ENCODE results near the gene ZFP1.
"Not testable (repeated sequence)": the region's sequence is repeated elsewhere in the genome, so short reads cannot be mapped to it uniquely, and the experiment has no call there.

ZFP1 gene

DNA sequence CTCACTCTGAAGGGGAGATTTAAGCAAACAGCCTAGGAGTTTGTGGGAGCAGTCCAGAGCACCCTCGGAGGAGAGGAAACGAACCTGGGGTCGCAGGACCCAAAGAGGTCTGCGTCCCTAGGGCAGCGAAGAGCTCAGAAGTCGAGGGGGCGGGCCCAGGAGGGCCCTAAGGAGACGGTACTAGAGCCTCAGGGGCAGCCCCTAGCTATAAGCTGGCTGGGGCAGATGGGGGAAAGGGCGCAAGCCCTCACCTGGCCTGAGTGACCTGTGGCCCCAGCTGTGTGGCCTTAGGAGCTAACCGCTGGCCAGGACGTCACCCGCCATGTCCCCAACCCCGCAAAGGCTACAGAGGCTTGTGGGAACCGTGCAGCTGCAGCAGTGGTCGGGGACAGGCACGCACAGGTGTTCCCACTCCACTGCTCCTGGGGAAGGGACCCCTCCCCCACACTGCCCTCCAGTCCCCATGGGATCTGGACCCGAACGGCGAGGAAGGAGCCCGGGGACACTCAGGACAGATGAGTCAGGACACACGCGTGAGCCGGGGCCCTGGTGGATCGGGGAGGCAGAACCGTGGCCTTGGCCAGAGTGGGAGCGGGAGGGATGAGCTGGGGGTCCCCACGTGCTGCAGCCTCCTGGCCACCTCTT is 60.7 kb downstream of the ZFP1 start:
- Histone ChIP-seq H3K27ac (ENCODE audit: low read length) (no peak overlapping the region), H3K4me1 (ENCODE audit: insufficient read depth, low read length) (no peaks in the 10 kb centered on the region), H3K27me3 (ENCODE audit: insufficient read depth, low read length) (no peaks in the 10 kb centered on the region), H3K9ac (ENCODE audit: low read depth, low read length) (no peak overlapping the region), H3K9me3 (ENCODE audit: insufficient read depth, low read depth, low read length) (no peaks in the 10 kb centered on the region), H3K4me3 (ENCODE audit: low read length) (no peak overlapping the region), H3K36me3 (ENCODE audit: insufficient read depth, low read depth, low read length) (no peaks in the 10 kb centered on the region)

DNA sequence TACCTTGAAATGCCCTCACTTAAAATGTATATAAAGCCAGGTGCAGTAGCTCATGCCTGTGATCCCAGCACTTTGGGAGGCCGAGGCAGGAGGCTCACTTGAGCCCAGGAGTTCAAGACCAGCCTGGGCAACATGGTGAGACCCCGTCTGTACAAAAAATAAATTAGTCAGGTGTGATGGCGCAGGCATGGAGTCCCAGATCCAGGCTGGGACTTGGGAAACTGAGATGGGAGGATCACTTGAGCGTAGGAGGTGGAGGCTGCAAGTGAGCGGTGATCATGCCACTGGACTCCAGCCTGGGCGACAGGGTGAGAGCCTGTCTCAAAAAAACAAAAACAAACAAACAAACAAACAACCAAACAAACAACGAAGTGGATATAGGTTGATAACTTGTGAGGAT is 61.2 kb downstream of the ZFP1 start:
- not testable (repeated sequence) for H3K9me3 ChIP-seq (ENCODE audit: insufficient read depth, low read depth, low read length); H3K27ac ChIP-seq (ENCODE audit: low read length); H3K27me3 ChIP-seq (ENCODE audit: insufficient read depth, low read length)

DNA sequence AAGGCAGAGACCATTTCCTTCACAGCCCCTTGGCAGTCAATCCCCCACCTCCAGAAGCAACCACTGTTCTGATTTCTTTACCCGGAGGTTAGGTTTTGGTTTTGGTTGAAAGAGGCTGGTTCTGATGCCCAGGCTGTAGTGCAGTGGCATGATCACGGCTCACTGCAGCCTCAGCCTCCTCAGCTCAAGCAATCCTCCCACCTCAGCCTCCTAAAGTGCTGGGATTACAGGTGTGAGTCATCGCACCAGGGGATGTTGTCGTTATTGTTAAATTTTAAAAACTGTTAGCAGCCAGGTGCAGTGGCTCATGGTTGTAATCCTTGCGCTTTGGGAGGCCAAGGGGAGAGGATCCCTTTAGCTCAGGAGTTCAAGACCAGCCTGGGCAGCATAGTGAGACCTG is 61.6 kb downstream of the ZFP1 start:
- Histone ChIP-seq H3K9ac (ENCODE audit: low read depth, low read length) (no peak overlapping the region), H3K27me3 (ENCODE audit: insufficient read depth, low read length) (no peaks in the 10 kb centered on the region)

More for the DNA sequence above, 61.2 kb downstream of the ZFP1 start:
- not testable (repeated sequence) for H3K36me3 ChIP-seq (ENCODE audit: insufficient read depth, low read depth, low read length); H3K9ac ChIP-seq (ENCODE audit: low read depth, low read length); H3K4me3 ChIP-seq (ENCODE audit: low read length); H3K4me1 ChIP-seq (ENCODE audit: insufficient read depth, low read length)

DNA sequence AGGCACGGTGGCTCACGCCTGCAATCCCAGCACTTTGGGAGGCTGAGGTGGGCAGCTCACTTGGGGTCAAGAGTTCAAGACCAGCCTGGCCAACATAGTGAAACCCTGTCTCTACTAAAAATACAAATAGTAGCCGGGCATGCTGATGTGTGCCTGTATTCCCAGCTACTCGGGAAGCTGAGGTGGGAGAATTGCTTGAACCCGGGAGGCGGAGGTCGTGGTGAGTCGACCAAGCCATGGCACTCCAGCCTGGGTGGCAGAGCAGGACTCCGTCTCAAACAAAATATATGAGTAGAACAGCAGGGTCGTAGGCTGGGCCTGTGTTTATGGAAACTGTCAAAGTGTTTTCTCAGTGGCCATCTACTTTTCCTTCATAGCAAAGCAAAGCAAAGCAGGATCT is 63.0 kb downstream of the ZFP1 start:
- not testable (repeated sequence) for H3K9ac ChIP-seq (ENCODE audit: low read depth, low read length); H3K27me3 ChIP-seq (ENCODE audit: insufficient read depth, low read length)

More for the DNA sequence above, 61.6 kb downstream of the ZFP1 start:
- H3K4me3 ChIP-seq (ENCODE audit: low read length): no peak overlapping the region
- H3K9me3 ChIP-seq (ENCODE audit: insufficient read depth, low read depth, low read length): no peaks in the 10 kb centered on the region
- H3K27ac ChIP-seq (ENCODE audit: low read length): no peak overlapping the region
- H3K36me3 ChIP-seq (ENCODE audit: insufficient read depth, low read depth, low read length): no peaks in the 10 kb centered on the region
- no peaks in the 10 kb centered on the region for H3K4me1 ChIP-seq (ENCODE audit: insufficient read depth, low read length)

DNA sequence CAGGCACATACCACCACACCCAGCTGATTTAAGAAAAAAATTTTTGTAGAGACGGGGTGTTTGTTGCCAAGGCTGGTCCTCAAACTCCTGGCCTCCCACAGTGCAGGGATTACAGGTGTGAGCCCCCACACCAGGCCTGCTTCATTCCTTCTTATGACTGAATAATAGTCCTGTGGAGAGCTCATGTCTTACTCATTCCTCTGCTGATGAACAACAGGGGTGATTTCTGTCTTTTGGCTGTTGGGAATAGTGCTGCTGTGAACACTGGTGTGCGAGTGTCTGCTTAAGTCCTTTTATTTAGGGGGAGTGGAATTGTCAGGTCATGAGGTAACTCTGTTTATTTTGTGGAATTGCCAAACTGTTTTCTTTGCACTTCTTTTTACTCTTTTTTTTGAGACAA is 67.8 kb downstream of the ZFP1 start:
- H3K27me3 ChIP-seq (ENCODE audit: insufficient read depth, low read length): no peaks in the 10 kb centered on the region
- H3K4me1 ChIP-seq (ENCODE audit: insufficient read depth, low read length): no peaks in the 10 kb centered on the region
- H3K36me3 ChIP-seq (ENCODE audit: insufficient read depth, low read depth, low read length): no peaks in the 10 kb centered on the region
- no peak overlapping the region for H3K27ac ChIP-seq (ENCODE audit: low read length)
- no peak overlapping the region for H3K9ac ChIP-seq (ENCODE audit: low read depth, low read length)
- no peak overlapping the region for H3K4me3 ChIP-seq (ENCODE audit: low read length)
- no peaks in the 10 kb centered on the region for H3K9me3 ChIP-seq (ENCODE audit: insufficient read depth, low read depth, low read length)

More for the DNA sequence above, 63.0 kb downstream of the ZFP1 start:
- not testable (repeated sequence) for H3K36me3 ChIP-seq (ENCODE audit: insufficient read depth, low read depth, low read length); H3K4me1 ChIP-seq (ENCODE audit: insufficient read depth, low read length); H3K9me3 ChIP-seq (ENCODE audit: insufficient read depth, low read depth, low read length); H3K4me3 ChIP-seq (ENCODE audit: low read length); H3K27ac ChIP-seq (ENCODE audit: low read length)

DNA sequence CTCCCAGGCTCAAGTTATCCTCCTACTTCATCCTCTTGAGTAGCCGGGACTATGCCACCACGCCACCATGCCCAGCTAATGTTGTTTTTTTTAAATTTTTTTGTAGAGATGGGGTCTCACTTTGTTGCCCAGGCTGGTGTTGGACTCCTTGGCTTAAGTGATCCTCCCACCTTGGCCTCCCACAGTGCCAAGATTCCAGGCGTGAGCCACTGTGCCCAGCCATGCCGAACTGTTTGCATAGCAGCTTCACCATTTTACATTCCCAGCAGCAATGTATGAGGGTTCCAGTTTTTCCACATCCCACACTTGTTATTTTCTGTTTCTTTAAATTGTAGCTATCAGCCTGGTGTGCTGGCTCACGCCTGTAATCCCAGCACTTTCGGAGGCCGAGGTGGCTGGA is 68.3 kb downstream of the ZFP1 start:
- H3K4me3 ChIP-seq (ENCODE audit: low read length): no peak overlapping the region
- no peaks in the 10 kb centered on the region for H3K36me3 ChIP-seq (ENCODE audit: insufficient read depth, low read depth, low read length)
- H3K27ac ChIP-seq (ENCODE audit: low read length): no peak overlapping the region
- H3K27me3 ChIP-seq (ENCODE audit: insufficient read depth, low read length): no peaks in the 10 kb centered on the region
- no peaks in the 10 kb centered on the region for H3K4me1 ChIP-seq (ENCODE audit: insufficient read depth, low read length)
- no peaks in the 10 kb centered on the region for H3K9me3 ChIP-seq (ENCODE audit: insufficient read depth, low read depth, low read length)
- H3K9ac ChIP-seq (ENCODE audit: low read depth, low read length): no peak overlapping the region

DNA sequence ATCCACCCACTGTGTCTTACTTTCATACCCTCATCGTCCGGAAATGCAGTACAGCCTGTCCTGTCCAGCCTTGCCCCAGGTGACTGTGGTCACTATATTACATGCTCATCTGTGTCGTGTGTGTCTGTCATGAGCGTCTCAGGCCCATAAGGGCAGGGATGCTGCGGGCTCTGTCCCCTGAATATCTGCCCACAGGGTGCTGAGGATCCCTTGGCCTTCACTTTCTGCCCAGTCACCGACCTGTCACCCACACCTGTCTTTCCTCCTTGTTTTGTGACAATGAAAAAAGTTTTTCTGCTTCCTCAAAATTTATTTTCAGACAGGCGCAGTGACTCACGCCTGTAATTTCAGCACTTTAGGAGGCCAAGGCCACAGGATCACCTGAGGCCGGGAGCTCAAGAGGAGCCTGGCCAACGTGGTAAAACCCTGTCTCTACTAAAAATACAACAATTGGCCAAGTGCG is 69.1 kb downstream of the ZFP1 start:
- Histone ChIP-seq H3K9me3 (ENCODE audit: insufficient read depth, low read depth, low read length) (no peaks in the 10 kb centered on the region), H3K9ac (ENCODE audit: low read depth, low read length) (no peak overlapping the region), H3K4me1 (ENCODE audit: insufficient read depth, low read length) (no peaks in the 10 kb centered on the region), H3K36me3 (ENCODE audit: insufficient read depth, low read depth, low read length) (no peaks in the 10 kb centered on the region), H3K27me3 (ENCODE audit: insufficient read depth, low read length) (no peaks in the 10 kb centered on the region), H3K27ac (ENCODE audit: low read length) (no peak overlapping the region), H3K4me3 (ENCODE audit: low read length) (no peak overlapping the region)

DNA sequence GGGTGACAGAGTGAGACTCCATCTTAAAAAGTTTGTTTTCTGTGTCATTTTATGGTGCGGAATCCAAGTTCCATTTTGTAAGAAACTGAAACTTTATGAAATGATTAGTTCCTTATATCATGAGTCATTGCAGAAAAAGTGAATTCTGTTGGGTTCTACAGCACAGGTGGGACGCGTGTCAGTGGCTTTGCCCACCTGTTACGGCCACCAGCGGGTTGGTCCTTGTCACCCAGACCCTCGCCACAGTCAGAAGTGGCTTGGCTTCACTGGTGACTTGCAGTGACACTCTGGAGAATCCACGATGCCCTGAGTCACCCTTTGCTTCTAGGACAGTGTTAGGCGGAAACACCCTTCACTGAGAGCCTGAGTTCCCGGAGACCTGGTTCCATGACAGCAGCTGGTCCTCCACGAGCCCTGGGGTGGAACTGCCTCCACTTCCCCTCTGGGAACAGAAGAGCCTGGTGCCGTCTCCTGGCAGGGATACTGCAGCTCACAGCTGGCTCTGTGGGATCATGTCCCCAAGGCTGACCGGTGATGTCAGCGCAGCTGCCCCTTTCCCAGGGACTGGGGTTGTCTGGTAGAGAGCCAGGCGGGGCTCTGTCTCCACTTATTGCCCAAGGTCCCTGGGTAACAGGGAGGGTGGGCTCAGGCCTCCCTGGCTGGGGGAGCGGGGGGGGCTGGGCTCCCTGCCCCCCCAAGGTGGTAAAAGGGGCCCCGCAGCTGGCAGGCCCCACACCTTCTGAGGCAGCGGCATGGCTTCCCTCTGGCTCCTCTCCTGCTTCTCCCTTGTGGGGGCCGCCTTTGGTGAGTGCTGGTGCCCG is 70.1 kb downstream of the ZFP1 start, which contains the start of gene CTRB1:
Gene CTRB1 (plus strand): TSS at position 733 of the 821 bp plus-strand sequence. CDS start 20 bp downstream, at position 753.
- Histone ChIP-seq H3K36me3 (ENCODE audit: insufficient read depth, low read depth, low read length) (no peaks in the 10 kb centered on the region), H3K9ac (ENCODE audit: low read depth, low read length) (no peak within 1 kb of the TSS), H3K27me3 (ENCODE audit: insufficient read depth, low read length) (no peaks in the 10 kb centered on the region), H3K4me1 (ENCODE audit: insufficient read depth, low read length) (no peaks in the 10 kb centered on the region), H3K27ac (ENCODE audit: low read length) (no peak within 1 kb of the TSS), H3K9me3 (ENCODE audit: insufficient read depth, low read depth, low read length) (no peaks in the 10 kb centered on the region), H3K4me3 (ENCODE audit: low read length) (no peak within 1 kb of the TSS)

DNA sequence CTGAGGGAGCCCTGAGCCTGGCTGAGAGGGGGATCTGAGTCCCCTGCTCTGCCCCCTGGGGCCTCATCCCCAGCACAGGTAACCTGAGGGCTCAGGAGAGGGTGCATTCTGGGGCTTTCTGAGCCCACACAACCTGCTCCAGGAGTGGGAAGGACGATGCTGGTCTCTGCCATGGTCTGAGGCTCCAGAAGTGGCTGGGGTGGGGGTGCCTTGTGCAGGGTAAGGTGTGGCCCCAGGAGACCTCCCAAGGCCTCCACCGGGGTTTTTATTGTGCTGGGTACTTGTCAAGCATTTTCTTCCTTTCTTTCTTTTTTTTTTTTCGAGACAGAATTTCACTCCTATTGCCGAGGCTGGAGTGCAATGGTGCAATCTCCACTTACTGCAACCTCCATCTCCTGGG is 70.8 kb downstream of the ZFP1 start:
- Histone ChIP-seq H3K9me3 (ENCODE audit: insufficient read depth, low read depth, low read length) (no peaks in the 10 kb centered on the region), H3K4me3 (ENCODE audit: low read length) (no peak overlapping the region), H3K27ac (ENCODE audit: low read length) (no peak overlapping the region), H3K9ac (ENCODE audit: low read depth, low read length) (no peak overlapping the region), H3K4me1 (ENCODE audit: insufficient read depth, low read length) (no peaks in the 10 kb centered on the region), H3K27me3 (ENCODE audit: insufficient read depth, low read length) (no peaks in the 10 kb centered on the region), H3K36me3 (ENCODE audit: insufficient read depth, low read depth, low read length) (no peaks in the 10 kb centered on the region)

DNA sequence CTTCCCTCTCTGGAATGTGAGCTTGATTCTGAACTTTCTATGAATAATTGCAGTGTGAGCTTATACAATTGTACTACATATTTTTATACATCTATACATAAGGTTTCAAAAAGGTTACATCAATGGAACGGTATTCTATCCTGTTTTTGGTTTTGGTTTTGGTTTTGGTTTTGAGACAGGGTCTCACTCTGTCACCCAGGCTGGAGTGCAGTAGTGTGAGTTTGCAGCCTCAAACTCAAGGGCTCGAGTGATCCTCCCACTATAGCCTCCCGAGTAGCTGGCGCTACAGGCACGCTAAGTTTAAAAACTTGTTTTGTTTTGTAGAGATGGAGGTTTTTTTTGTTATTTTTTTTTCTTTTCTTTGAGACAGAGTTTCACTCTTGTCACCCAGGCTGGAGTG is 71.5 kb downstream of the ZFP1 start:
- H3K27ac ChIP-seq (ENCODE audit: low read length): no peak overlapping the region
- H3K36me3 ChIP-seq (ENCODE audit: insufficient read depth, low read depth, low read length): no peaks in the 10 kb centered on the region
- no peaks in the 10 kb centered on the region for H3K9me3 ChIP-seq (ENCODE audit: insufficient read depth, low read depth, low read length)
- no peak overlapping the region for H3K4me3 ChIP-seq (ENCODE audit: low read length)
- no peak overlapping the region for H3K9ac ChIP-seq (ENCODE audit: low read depth, low read length)
- H3K27me3 ChIP-seq (ENCODE audit: insufficient read depth, low read length): no peaks in the 10 kb centered on the region
- H3K4me1 ChIP-seq (ENCODE audit: insufficient read depth, low read length): no peaks in the 10 kb centered on the region

Data from iPS-20b (cell line).